GM10266 (cell line): Measurements from ENCODE around the gene FOXN3.

Experiments used
- DNase-seq: peaks from one replicate; pipeline ENCODE4 v3.0.0; 2012; ENCODE audit errors: extremely low spot score
- TF ChIP-seq, protein P1 (sequence below): IDR thresholded peaks from 2 replicates; pipeline ENCODE4 v1.5.1; 2012; ENCODE audit warnings: mild to moderate bottlenecking, low read depth; ENCODE audit not compliant: control insufficient read depth, insufficient read depth; ENCODE audit errors: missing control alignments

FOXN3 gene

DNA sequence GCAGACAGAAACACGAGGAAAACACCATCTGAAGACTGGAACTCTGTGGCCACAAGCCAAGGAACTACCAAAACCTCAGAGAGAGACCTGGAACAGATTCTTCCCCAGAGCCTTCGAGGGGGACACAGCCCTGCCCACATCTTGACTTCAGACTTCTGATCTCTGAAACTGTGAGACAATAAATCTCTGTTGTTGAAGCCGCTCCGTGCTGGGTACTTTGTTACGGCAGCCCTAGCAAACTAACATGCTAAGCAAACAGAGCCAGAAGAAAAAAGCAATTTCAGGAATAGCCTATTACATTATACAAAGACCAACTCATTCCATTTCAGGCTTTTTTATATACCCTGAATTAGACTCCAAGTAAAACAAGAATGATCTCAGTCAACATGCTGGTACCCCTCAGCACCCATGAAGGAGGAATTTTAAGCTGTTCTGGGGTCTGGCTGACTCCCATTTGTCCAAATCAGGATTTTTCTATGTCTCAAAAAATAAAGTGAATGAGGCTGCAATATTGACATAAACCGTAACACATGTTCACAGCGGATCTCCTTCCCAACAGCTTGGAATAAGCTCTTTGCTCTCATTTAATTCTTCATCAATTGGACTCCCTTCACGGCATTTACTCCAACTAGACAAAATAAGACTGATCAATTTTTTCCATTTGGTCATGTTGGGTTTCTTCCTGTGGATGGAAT, 190.1 kb downstream of the FOXN3 start:
- TF ChIP-seq, protein P1, sequence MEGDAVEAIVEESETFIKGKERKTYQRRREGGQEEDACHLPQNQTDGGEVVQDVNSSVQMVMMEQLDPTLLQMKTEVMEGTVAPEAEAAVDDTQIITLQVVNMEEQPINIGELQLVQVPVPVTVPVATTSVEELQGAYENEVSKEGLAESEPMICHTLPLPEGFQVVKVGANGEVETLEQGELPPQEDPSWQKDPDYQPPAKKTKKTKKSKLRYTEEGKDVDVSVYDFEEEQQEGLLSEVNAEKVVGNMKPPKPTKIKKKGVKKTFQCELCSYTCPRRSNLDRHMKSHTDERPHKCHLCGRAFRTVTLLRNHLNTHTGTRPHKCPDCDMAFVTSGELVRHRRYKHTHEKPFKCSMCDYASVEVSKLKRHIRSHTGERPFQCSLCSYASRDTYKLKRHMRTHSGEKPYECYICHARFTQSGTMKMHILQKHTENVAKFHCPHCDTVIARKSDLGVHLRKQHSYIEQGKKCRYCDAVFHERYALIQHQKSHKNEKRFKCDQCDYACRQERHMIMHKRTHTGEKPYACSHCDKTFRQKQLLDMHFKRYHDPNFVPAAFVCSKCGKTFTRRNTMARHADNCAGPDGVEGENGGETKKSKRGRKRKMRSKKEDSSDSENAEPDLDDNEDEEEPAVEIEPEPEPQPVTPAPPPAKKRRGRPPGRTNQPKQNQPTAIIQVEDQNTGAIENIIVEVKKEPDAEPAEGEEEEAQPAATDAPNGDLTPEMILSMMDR: no peak
- no peak for DNase-seq

DNA sequence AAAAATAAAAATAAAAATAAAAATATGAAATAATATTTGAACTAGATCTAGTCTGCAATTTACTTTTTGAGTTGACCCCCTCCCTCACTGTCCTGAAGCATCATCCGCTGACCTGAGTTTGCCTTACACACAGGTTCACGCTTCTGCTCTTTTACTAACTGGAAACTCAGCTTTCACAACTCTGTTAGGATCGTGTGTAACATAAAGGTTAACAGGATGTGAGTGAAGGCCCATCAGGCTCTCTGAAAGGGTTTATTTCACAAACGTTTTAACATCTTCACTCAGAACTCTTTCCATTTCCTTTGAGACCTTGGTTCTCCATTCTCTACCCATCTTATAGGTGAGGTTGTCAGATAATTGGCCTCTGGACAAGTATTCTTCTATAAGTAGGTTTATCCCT, 191.4 kb downstream of the FOXN3 start:
- TF ChIP-seq, protein P1: no peak
- DNase-seq: no peak

DNA sequence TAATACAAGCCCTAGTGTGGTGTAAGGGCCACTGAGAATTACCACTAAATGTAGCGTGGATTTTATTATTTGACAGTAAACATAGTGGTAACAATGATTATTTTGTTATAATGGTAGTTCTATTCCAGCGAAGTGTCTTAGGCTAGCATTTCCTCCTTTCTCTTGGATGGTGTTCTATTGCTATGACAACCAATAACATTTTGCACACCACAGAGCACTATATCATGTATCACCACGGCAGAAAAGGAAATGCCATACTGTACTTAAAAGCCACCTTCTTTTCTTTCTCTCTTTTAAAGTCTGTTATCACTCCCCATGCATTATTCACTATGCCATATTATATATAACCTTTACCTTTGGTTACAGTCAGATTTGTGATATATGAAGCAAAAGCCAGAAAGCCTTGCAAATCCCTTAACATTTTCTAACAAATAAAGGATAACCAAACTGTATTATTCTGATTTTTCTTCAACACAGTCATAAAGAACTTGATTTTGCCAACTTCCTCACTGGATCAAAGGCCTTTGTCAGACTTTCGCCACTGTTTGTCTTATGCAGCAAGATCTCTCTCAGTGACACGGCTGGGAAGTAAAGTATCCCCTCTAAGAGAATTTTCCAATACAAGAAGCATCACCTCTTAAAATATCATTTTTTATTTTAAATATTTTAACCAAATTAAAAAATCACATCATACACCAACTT, 195.8 kb downstream of the FOXN3 start:
- no peak for DNase-seq

DNA sequence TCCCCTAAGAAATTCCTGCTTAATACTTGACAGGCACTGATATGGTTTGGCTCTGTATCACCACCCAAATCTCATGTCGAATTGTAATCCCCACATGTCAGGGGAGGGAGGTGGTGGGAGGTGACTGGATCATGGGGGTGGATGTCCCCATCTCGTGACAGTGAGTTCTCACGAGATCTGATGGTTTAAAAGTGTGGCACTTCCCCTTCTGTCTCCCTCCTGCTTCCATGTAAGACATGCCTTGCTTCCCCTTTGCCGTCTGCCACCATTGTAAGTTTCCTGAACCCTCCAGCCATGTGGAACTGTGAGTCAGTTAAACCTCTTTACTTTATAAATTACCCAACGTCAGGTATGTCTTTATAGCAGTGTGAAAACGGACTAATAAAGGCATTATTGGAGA, 198.0 kb downstream of the FOXN3 start:
- TF ChIP-seq, protein P1: no peak
- DNase-seq: no peak

More for the DNA sequence above, 195.8 kb downstream of the FOXN3 start:
- TF ChIP-seq, protein P1: no peak

DNA sequence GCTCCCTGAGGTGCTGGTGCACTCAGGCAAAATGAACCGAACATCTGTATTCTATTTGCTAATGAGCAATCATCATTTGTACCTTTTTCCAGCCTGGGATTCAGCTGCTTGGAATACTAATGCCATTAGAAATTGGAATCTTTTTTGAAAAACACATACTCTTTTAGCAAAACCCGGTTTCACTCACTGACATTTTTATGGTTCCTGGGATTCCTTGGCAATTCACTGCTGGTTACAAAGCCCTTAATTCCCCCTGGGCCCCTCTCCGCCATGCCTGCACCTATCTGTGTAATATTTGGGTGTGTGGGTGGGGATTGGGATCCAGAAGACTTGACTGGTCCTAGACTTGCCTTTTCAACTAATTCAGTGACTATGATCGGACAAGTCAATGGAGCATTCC, 199.1 kb downstream of the FOXN3 start:
- TF ChIP-seq, protein P1: no peak
- DNase-seq: no peak

DNA sequence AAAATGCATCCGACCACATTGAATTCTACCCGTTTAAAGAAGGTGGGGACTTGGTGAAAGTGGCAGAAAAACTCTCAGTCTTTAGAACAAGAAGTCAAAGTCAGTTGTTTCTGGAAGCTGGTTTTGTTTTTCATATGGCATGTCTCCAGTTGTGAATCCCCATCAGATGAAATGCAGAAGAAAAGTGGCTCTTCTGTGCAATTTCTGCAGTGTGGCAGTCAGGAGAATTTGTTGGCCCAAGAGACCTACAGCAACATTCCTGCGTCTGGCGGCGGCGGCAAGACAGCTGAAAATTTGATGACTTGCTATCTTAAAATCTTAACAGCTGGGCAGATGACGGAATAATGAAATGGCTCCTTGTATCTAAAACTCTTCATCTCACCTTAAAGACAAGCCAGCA, 201.5 kb downstream of the FOXN3 start:
- TF ChIP-seq, protein P1: no peak

DNA sequence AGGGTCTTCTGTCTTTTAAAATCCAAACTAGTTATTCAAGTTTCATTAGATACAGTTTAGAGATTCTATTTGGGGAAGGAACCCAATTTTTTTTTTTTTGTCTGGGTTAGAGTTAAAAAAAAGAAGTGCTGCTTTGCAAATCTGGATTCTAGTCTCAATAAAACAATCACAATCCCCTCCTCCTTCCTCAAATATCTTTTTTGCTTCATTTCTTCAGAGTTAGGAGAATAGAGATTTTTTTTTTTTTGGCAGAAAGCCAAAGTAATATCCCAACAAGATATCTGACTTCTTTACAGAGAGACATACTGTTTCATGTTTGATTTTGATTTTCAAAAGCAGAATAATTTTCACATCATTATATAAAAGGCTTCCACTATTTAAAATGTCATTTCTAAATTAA, 201.9 kb downstream of the FOXN3 start:
- TF ChIP-seq, protein P1: no peak

More for the DNA sequence above, 201.5 kb downstream of the FOXN3 start:
- DNase-seq: no peak

More for the DNA sequence above, 201.9 kb downstream of the FOXN3 start:
- no peak for DNase-seq
